GM21723 (cell line): Measurements from ENCODE around the gene WSCD1.

Experiments used
- ATAC-seq: cut with Tn5 transposase; IDR thresholded peaks from one replicate; pipeline ENCODE4 v1.9.1; 2021; ENCODE audit warnings: mild to moderate bottlenecking, moderate library complexity; ENCODE audit not compliant: unreplicated experiment

WSCD1 gene

DNA sequence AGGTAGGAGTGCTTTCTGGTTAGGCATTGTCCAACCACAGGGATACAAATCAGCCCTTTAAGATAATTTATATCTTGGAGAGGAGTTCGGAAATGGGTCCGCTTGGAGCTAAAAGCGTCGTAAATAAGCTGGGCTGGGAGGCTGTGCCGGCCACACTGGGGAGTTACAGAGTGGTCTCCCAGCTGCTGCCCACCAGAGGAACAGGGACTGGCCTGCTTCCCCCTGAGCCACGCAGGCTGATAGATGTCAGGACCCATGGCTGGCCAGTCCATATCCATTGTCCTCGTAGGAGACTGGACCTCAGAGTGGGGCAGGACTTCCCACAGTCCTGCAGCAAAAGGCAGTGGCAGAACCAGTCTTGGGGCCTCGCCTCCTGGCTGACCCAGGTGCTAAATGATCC lies 12.6 kb upstream of the WSCD1 start:
- no peak for ATAC-seq

DNA sequence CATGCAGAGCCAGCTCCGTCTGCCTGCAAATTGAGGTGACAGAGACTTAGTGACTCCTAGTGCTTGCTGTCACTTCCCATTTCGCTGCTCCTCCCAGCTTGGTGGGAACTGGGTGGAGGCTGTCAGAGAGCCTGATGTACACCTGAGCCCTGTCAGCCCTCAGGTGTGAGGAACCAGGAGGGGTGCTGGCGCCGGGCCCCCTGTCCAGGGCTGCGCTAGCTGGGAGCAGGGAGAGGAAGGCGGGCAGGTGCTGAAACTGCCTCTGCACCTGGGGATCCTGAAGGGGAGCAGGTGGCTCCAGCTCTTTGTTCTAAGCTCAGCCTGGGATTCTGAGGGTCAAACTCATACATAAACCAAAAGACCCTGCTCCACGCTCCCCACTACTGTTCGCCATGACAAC lies 10.8 kb upstream of the WSCD1 start:
- no peak for ATAC-seq

DNA sequence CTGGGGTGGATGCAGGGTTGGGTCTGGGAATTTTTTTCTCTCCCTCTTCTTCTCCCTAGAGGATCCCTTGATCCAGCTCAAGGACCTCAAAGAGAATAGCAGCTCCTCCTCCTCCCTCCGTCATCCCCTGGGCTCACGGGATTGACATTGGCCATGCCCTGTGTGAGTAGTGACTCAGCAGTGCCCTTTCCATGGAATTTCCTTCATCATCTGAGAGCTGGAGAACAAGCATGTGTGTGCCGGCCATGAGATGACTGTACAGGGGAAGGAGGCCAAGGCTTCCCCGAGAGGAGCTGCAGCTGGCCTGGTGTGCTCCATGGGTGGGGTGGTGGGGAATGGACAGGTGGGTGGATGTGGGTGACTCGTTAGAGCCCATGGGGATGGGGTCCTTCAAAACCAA lies 8.9 kb upstream of the WSCD1 start:
- no peak for ATAC-seq

GRCh38 chr17:6064868-6065267 lies 5.3 kb upstream of the WSCD1 start:
- no peak for ATAC-seq

GRCh38 chr17:6065351-6065750 lies 4.8 kb upstream of the WSCD1 start:
- ATAC-seq, result no peak

GRCh38 chr17:6066183-6066948 lies 3.8 kb upstream of the WSCD1 start:
- ATAC-seq, result no peak

DNA sequence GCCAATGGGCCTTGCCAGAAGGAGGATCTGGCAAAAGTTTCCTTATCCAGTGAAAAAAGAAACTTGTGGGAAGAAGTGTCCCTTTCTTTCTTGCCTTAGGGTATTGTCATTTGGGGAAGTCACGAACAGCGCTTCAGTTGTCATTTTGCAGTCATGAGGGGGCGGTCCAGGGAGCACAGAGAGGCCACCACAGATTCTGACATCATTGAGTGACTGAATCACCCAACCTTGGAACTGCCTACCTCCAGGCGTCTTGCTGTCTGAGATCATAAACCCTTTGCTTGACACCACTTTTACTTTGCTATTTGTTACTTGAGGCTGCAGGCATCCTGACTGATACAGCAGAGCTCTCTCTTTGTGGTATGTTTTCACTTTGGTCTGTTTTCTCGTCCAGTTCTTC lies 3.1 kb upstream of the WSCD1 start:
- ATAC-seq, result no peak

DNA sequence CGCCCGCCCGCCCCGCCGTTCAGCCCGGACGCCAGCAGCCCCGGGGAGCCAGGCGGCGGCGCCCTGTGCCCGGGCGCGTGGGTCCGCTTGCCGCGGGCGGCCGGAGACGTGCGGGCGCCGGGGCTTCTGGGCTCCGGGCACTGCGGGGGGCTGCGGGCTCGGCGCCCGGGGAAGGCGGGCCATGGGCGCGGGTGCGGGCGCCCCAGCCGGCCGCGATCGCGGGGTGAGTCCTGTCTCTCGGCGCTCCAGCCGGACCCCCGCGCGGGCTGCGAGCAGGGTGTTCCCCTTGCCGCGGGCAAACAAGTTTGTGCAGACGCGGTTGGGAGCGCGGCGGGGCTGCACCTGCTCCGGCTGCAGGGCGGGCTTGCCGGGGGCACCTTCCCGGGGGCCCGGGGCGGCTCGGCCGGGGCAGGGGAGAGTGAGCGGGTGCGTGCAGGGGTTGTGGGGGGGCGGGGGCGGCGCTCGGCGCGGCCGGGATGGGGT lies 292 bp downstream of the WSCD1 start:
- ATAC-seq, result no peak

- no peak for ATAC-seq
These were observed 833 bp downstream of the WSCD1 start for GRCh38 chr17:6070913-6071511.

GRCh38 chr17:6071528-6072065 lies 1.4 kb downstream of the WSCD1 start:
- ATAC-seq, result no peak

- ATAC-seq, result no peak
These were observed 2.0 kb downstream of the WSCD1 start for GRCh38 chr17:6072157-6072556.

DNA sequence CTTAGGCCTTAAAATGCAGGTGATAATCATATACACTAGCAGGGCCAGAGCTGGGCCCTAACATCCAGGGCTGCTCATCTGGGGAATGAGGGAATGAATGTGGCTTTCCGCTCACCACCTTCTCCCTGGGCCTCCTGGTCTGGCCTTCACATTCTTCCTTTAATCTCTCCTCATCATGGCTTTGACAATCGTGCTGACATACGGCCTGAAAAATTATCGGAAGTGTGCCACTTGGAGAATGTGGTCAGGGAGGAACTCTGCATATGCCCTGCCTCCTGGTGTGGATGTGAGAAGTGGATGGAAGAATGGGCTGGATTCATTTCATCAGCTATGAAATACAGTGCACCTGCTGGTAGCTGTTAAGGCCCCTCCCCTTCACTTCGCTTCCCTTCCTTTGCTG lies 2.4 kb downstream of the WSCD1 start:
- no peak for ATAC-seq

DNA sequence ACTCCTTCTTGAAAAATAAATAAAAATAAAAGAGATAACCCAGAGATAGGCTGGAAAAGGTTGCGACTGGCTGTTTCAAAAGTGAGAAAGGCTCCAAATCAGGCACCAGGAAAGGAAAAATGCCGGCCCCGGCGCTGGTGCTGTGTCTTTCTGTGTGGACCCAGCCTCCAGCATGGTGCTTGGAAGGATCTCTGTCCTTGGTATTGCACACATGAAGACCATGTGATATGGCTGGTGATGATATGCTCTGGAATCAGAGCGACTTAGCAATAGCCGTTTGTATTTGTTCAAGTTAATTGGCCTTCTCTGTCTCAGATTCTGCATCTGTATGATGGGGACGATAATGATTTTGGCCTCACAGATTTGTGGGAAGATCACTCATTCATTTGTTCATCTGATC lies 3.4 kb downstream of the WSCD1 start:
- ATAC-seq, result no peak

- ATAC-seq, result no peak
These were observed 4.9 kb downstream of the WSCD1 start for GRCh38 chr17:6075050-6075449.

DNA sequence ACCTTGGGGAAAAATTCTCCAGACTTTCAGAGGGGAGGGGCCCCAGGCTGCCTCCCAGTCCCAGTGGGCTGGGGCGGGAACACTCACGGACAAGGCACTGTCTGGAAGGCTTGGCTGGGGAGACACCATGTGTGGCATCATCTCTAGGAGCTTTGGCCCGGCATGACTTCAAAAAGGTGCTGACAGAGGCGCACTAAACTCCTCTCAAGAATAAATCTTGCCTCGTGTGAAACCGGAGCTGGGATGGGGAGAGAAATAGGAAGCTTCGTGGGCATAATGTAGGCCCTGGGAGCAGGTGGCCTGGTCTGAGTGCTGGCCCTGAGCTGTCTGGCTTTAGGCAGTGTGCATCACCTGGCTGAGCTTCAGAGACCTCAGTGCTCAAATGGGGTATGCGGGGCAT lies 5.7 kb downstream of the WSCD1 start:
- no peak for ATAC-seq

DNA sequence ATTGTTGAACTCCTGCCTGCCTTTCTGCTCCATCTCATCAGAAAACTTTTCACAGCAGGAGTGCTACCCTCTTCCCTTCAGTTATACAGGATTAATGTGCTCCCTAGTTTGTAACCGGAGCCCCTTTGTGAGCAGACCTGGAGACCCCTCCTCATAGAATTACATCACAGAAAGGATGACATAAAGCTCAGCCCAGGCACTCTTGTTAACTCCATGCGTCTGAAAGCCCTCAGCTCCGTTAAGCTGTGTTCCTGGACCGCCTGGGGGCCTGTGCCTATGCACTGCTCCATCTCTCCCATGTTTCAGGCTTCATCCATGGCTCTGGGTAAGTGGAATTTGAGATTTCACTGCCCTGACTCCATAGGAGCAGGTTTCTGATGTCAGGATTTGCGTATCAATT lies 7.6 kb downstream of the WSCD1 start:
- no peak for ATAC-seq

GRCh38 chr17:6078458-6078871 lies 8.3 kb downstream of the WSCD1 start:
- ATAC-seq, result no peak

DNA sequence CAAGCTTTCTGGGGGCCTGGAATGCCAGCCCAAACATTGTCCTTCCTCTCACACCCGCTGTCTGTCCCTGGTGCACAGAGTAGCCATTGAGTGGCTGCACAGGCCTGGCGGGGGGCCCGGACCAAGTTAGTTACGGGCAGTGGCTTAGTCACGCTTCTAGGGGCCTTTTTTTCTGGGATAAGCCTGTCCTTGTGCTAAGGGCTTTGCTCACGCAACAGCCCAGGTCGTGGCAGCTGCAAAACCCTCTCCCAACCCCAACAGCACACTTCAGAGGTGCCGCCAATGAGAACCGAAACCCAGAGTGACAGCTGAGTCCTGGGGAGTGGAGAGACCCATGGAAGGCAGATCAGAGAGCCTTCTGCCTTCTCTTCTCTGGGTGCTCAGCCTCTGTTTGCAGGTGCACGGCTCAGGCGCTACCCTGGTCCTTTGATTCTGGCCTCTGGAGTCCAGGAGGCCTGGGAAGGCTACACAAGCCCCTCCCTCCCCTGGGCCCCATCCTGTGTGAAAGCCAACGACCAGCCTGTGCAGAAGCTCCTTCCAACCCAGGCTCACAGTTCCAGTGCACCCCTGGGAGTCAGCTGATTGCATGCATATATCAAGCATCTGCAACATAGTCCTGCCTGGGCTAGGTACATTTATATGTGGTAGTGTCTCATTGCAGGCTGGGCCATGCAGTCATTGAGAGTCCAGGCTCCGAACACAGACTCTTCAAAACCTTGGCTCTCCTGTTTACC lies 9.1 kb downstream of the WSCD1 start:
- ATAC-seq, result no peak

- no peak for ATAC-seq
These were observed 9.8 kb downstream of the WSCD1 start for GRCh38 chr17:6079960-6080359.

DNA sequence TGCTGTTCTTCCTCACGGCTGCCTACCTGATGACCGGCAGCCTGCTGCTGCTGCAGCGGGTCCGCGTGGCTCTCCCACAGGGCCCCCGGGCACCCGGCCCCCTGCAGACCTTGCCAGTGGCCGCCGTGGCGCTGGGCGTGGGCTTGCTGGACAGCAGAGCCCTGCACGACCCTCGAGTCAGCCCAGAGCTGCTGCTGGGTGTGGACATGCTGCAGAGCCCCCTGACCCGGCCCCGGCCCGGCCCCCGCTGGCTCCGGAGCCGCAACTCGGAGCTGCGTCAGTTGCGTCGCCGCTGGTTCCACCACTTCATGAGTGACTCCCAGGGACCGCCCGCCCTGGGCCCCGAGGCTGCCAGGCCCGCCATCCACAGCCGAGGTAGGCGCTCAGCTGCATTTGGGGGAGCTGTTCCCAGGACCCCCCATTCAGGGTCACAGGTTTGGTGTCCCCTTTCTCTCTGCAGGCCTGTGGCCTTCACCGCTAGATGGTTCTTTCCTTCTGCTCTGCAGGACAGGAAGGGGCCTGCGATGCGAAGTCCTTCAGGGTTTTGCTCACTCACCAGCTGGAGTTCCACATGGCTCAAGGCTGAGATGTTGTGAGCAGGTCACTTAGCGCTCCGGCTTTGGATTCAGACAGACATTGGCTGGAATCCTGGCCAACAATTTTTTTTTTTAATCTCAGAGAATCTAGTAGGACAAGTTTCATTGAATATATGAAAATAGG lies 10.7 kb downstream of the WSCD1 start:
- ATAC-seq, result no peak

GRCh38 chr17:6082335-6082734 lies 12.2 kb downstream of the WSCD1 start:
- no peak for ATAC-seq
